Panc1 (cell line): ENCODE data around the gene MAPK4.

Experiments used
- POLR2AphosphoS5 ChIP-seq: IDR thresholded peaks from 2 replicates; pipeline ENCODE4 v1.6.1; 2012; ENCODE audit warnings: mild to moderate bottlenecking, low read depth, low read length, moderate library complexity
- TF ChIP-seq, protein P1 (sequence below): fragments of 450-650 bp; IDR thresholded peaks from 2 replicates; pipeline ENCODE4 v1.5.1; 2017; ENCODE audit warnings: mild to moderate bottlenecking

DNA sequence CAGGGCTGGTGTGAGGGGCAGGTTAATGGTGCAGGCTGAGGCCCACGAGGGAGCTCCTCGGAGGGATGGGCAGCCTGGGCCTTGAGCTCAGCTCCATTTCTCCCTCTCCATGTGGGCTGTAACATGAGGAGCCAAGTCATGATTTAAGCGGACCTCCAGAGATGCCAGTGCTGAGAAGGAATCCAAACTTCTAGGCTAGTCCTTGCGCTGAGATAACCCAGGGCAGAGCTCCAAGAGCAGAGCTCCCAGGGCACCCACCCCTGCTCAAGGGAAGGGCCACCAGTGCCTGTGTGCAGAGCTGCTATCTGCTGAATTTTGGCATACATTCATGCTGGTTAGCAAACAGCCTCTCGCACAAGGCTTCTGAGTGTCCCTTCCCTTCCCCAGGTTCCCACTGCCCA is 164.9 kb downstream of the MAPK4 start:
- TF ChIP-seq, protein P1, sequence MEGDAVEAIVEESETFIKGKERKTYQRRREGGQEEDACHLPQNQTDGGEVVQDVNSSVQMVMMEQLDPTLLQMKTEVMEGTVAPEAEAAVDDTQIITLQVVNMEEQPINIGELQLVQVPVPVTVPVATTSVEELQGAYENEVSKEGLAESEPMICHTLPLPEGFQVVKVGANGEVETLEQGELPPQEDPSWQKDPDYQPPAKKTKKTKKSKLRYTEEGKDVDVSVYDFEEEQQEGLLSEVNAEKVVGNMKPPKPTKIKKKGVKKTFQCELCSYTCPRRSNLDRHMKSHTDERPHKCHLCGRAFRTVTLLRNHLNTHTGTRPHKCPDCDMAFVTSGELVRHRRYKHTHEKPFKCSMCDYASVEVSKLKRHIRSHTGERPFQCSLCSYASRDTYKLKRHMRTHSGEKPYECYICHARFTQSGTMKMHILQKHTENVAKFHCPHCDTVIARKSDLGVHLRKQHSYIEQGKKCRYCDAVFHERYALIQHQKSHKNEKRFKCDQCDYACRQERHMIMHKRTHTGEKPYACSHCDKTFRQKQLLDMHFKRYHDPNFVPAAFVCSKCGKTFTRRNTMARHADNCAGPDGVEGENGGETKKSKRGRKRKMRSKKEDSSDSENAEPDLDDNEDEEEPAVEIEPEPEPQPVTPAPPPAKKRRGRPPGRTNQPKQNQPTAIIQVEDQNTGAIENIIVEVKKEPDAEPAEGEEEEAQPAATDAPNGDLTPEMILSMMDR = no peak
- no peak for TF ChIP-seq POLR2AphosphoS5
